WTC11 (cell line): ENCODE data around the gene BRINP1. TPM values are rescaled to one million over a fixed set of nuclear protein-coding genes. Genes with fewer than 3 reads are reported as not detected.

Source experiments
- ATAC-seq: fragments of 200-7000 bp; cut with Tn5 transposase; 2 replicates; pipeline ENCODE4 v1.10.0; 2021; ENCODE audit warnings: mild to moderate bottlenecking, moderate library complexity
- CTCF ChIA-PET: fragments of 300-600 bp; sonication (Branson Sonifier 250); formaldehyde crosslinking; loops from one replicate; lab custom pipeline; 2021; ENCODE audit warnings: antibody characterized with exemption; lab: Charles Lee
- POLR2A ChIA-PET: fragments of 350-600 bp; sonication (Branson Sonifier 250); formaldehyde crosslinking; loops from one replicate; lab custom pipeline; 2021; ENCODE audit warnings: antibody characterized with exemption; lab: Charles Lee
- DNase-seq: peaks from one replicate; pipeline ENCODE4 v3.0.0; 2021; ENCODE audit warnings: low spot score
- H3K27ac Mint-ChIP-seq: 2 replicates; pipeline ENCODE4 v1.8.0; 2021; ENCODE audit warnings: mixed read lengths
- H3K27me3 Mint-ChIP-seq: 2 replicates; pipeline ENCODE4 v1.8.0; 2021; ENCODE audit warnings: low read depth, mild to moderate bottlenecking, moderate library complexity, mixed read lengths
- H3K36me3 Mint-ChIP-seq: 2 replicates; pipeline ENCODE4 v1.8.0; 2021; ENCODE audit warnings: mixed read lengths
- H3K4me1 Mint-ChIP-seq: 2 replicates; pipeline ENCODE4 v1.8.0; 2022; ENCODE audit warnings: mixed read lengths
- H3K4me3 Mint-ChIP-seq: 2 replicates; pipeline ENCODE4 v1.8.0; 2021; ENCODE audit warnings: mild to moderate bottlenecking, moderate library complexity, mixed read lengths
- H3K9me3 Mint-ChIP-seq: 2 replicates; pipeline ENCODE4 v1.8.0; 2021; ENCODE audit warnings: mixed read lengths
- ATF1 ChIP-seq: sonication (generic); formaldehyde crosslinking; IDR thresholded peaks from 2 replicates; pipeline ENCODE4 v1.8.1; 2023; ENCODE audit warnings: mild to moderate bottlenecking, moderate library complexity, missing genetic modification reagents
- ETV6 ChIP-seq: sonication (generic); formaldehyde crosslinking; IDR thresholded peaks from 2 replicates; pipeline ENCODE4 v1.8.1; 2022; ENCODE audit warnings: mild to moderate bottlenecking, missing genetic modification reagents
- JAZF1 ChIP-seq: fragments of 250-450 bp; sonication (Bioruptor Pico); IDR thresholded peaks from 2 replicates; pipeline ENCODE4 v1.9.0; 2021; ENCODE audit warnings: moderate library complexity, mild to moderate bottlenecking, inconsistent platforms
- MXD4 ChIP-seq: fragments of 250-450 bp; sonication (Bioruptor Pico); IDR thresholded peaks from 2 replicates; pipeline ENCODE4 v1.8.0; 2021; ENCODE audit warnings: mild to moderate bottlenecking, moderate library complexity, borderline replicate concordance
- NFATC4 ChIP-seq: fragments of 250-450 bp; sonication (Bioruptor Pico); IDR thresholded peaks from 2 replicates; pipeline ENCODE4 v1.9.0; 2021; ENCODE audit warnings: mild to moderate bottlenecking
- SOX15 ChIP-seq: fragments of 250-450 bp; sonication (Bioruptor Pico); IDR thresholded peaks from 2 replicates; pipeline ENCODE4 v1.9.0; 2021; ENCODE audit warnings: mild to moderate bottlenecking
- ZNF121 ChIP-seq: sonication (generic); formaldehyde crosslinking; IDR thresholded peaks from 2 replicates; pipeline ENCODE4 v1.8.0; 2023; ENCODE audit warnings: missing genetic modification reagents
- ZNF416 ChIP-seq: fragments of 250-450 bp; sonication (Bioruptor Pico); IDR thresholded peaks from 2 replicates; pipeline ENCODE4 v1.9.0; 2021; ENCODE audit warnings: mild to moderate bottlenecking, inconsistent platforms
- total RNA-seq: library from RNA; stranded (reverse); gene quantifications from 3 replicates; pipeline ENCODE4 v1.2.3, GENCODE V29; 2021
- TF ChIP-seq, protein P1 (sequence below): sonication (generic); formaldehyde crosslinking; IDR thresholded peaks from 2 replicates; pipeline ENCODE4 v1.8.1; 2022; ENCODE audit warnings: mild to moderate bottlenecking, missing genetic modification reagents, moderate library complexity, borderline replicate concordance
- TF ChIP-seq, protein P2 (sequence below): sonication (generic); formaldehyde crosslinking; IDR thresholded peaks from 2 replicates; pipeline ENCODE4 v1.8.0; 2023; ENCODE audit warnings: missing genetic modification reagents, mild to moderate bottlenecking, borderline replicate concordance
- TF ChIP-seq, protein P3 (sequence below): sonication (generic); formaldehyde crosslinking; IDR thresholded peaks from 2 replicates; pipeline ENCODE4 v1.8.1; 2022; ENCODE audit warnings: missing genetic modification reagents, borderline replicate concordance
- TF ChIP-seq, protein P4 (sequence below): sonication (generic); formaldehyde crosslinking; IDR thresholded peaks from 2 replicates; pipeline ENCODE4 v1.8.0; 2022; ENCODE audit warnings: mild to moderate bottlenecking, missing genetic modification reagents
- TF ChIP-seq, protein P5 (sequence below): sonication (generic); formaldehyde crosslinking; IDR thresholded peaks from 2 replicates; pipeline ENCODE4 v1.8.1; 2023; ENCODE audit warnings: mild to moderate bottlenecking, missing genetic modification reagents
- TF ChIP-seq, protein P6 (sequence below): fragments of 200-600 bp; IDR thresholded peaks from 2 replicates; pipeline ENCODE4 v1.8.0; 2022; ENCODE audit warnings: antibody characterized with exemption
- TF ChIP-seq, protein P7 (sequence below): fragments of 250-450 bp; sonication (Bioruptor Pico); IDR thresholded peaks from 2 replicates; pipeline ENCODE4 v1.8.0; 2021; ENCODE audit warnings: mild to moderate bottlenecking

Gene BRINP1
- total RNA-seq, 1 experiment from 2014 or later: 19.5 TPM

DNA sequence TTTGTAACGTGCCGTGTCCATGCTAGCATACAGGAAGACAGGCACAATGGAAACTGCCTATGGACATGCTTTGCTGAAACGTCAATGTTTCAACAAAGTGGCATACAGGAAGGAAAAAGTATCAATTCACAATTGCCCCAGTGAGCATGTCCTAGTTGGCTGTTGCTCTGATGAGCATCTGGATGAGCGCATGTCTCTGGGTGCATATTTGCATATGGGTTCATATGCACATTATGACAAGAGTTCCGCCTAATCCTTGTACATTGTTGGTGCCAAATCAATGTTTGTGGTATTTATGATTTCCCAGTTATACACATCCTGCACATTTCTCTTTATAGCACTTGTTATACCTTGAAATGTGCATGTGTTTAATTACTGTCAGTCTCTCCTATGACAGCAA, 58.5 kb downstream of the BRINP1 start:
- ATAC-seq (no peak), DNase-seq (no peak)
- H3K36me3 Mint-ChIP-seq: peaks cover 12% of the 10 kb centered on the region
- no peak overlapping the region for H3K27ac Mint-ChIP-seq
- ChIA-PET POLR2A (no interaction called here), CTCF (no interaction called here)
- H3K9me3 Mint-ChIP-seq: no peaks in the 10 kb centered on the region
- no peak overlapping the region for H3K4me3 Mint-ChIP-seq
- TF ChIP-seq, protein P1, sequence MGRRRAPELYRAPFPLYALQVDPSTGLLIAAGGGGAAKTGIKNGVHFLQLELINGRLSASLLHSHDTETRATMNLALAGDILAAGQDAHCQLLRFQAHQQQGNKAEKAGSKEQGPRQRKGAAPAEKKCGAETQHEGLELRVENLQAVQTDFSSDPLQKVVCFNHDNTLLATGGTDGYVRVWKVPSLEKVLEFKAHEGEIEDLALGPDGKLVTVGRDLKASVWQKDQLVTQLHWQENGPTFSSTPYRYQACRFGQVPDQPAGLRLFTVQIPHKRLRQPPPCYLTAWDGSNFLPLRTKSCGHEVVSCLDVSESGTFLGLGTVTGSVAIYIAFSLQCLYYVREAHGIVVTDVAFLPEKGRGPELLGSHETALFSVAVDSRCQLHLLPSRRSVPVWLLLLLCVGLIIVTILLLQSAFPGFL (CRISPR knock-in tag): no peak
- TF ChIP-seq ZNF416 (CRISPR knock-in tag) (no peak), SOX15 (no peak), MXD4 (CRISPR knock-in tag) (no peak), ZNF121 (no peak), NFATC4 (no peak), ETV6 (CRISPR knock-in tag) (no peak), ATF1 (CRISPR knock-in tag) (no peak), JAZF1 (CRISPR knock-in tag) (no peak)
- TF ChIP-seq, protein P2, sequence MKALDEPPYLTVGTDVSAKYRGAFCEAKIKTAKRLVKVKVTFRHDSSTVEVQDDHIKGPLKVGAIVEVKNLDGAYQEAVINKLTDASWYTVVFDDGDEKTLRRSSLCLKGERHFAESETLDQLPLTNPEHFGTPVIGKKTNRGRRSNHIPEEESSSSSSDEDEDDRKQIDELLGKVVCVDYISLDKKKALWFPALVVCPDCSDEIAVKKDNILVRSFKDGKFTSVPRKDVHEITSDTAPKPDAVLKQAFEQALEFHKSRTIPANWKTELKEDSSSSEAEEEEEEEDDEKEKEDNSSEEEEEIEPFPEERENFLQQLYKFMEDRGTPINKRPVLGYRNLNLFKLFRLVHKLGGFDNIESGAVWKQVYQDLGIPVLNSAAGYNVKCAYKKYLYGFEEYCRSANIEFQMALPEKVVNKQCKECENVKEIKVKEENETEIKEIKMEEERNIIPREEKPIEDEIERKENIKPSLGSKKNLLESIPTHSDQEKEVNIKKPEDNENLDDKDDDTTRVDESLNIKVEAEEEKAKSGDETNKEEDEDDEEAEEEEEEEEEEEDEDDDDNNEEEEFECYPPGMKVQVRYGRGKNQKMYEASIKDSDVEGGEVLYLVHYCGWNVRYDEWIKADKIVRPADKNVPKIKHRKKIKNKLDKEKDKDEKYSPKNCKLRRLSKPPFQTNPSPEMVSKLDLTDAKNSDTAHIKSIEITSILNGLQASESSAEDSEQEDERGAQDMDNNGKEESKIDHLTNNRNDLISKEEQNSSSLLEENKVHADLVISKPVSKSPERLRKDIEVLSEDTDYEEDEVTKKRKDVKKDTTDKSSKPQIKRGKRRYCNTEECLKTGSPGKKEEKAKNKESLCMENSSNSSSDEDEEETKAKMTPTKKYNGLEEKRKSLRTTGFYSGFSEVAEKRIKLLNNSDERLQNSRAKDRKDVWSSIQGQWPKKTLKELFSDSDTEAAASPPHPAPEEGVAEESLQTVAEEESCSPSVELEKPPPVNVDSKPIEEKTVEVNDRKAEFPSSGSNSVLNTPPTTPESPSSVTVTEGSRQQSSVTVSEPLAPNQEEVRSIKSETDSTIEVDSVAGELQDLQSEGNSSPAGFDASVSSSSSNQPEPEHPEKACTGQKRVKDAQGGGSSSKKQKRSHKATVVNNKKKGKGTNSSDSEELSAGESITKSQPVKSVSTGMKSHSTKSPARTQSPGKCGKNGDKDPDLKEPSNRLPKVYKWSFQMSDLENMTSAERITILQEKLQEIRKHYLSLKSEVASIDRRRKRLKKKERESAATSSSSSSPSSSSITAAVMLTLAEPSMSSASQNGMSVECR (CRISPR knock-in tag): no peak
- TF ChIP-seq, protein P3, sequence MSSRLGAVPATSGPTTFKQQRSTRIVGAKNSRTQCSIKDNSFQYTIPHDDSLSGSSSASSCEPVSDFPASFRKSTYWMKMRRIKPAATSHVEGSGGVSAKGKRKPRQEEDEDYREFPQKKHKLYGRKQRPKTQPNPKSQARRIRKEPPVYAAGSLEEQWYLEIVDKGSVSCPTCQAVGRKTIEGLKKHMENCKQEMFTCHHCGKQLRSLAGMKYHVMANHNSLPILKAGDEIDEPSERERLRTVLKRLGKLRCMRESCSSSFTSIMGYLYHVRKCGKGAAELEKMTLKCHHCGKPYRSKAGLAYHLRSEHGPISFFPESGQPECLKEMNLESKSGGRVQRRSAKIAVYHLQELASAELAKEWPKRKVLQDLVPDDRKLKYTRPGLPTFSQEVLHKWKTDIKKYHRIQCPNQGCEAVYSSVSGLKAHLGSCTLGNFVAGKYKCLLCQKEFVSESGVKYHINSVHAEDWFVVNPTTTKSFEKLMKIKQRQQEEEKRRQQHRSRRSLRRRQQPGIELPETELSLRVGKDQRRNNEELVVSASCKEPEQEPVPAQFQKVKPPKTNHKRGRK (CRISPR knock-in tag): no peak
- TF ChIP-seq, protein P4, sequence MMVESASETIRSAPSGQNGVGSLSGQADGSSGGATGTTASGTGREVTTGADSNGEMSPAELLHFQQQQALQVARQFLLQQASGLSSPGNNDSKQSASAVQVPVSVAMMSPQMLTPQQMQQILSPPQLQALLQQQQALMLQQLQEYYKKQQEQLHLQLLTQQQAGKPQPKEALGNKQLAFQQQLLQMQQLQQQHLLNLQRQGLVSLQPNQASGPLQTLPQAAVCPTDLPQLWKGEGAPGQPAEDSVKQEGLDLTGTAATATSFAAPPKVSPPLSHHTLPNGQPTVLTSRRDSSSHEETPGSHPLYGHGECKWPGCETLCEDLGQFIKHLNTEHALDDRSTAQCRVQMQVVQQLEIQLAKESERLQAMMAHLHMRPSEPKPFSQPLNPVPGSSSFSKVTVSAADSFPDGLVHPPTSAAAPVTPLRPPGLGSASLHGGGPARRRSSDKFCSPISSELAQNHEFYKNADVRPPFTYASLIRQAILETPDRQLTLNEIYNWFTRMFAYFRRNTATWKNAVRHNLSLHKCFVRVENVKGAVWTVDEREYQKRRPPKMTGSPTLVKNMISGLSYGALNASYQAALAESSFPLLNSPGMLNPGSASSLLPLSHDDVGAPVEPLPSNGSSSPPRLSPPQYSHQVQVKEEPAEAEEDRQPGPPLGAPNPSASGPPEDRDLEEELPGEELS (CRISPR knock-in tag): no peak
- TF ChIP-seq, protein P5, sequence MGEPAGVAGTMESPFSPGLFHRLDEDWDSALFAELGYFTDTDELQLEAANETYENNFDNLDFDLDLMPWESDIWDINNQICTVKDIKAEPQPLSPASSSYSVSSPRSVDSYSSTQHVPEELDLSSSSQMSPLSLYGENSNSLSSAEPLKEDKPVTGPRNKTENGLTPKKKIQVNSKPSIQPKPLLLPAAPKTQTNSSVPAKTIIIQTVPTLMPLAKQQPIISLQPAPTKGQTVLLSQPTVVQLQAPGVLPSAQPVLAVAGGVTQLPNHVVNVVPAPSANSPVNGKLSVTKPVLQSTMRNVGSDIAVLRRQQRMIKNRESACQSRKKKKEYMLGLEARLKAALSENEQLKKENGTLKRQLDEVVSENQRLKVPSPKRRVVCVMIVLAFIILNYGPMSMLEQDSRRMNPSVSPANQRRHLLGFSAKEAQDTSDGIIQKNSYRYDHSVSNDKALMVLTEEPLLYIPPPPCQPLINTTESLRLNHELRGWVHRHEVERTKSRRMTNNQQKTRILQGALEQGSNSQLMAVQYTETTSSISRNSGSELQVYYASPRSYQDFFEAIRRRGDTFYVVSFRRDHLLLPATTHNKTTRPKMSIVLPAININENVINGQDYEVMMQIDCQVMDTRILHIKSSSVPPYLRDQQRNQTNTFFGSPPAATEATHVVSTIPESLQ (CRISPR knock-in tag): no peak
- TF ChIP-seq, protein P6, sequence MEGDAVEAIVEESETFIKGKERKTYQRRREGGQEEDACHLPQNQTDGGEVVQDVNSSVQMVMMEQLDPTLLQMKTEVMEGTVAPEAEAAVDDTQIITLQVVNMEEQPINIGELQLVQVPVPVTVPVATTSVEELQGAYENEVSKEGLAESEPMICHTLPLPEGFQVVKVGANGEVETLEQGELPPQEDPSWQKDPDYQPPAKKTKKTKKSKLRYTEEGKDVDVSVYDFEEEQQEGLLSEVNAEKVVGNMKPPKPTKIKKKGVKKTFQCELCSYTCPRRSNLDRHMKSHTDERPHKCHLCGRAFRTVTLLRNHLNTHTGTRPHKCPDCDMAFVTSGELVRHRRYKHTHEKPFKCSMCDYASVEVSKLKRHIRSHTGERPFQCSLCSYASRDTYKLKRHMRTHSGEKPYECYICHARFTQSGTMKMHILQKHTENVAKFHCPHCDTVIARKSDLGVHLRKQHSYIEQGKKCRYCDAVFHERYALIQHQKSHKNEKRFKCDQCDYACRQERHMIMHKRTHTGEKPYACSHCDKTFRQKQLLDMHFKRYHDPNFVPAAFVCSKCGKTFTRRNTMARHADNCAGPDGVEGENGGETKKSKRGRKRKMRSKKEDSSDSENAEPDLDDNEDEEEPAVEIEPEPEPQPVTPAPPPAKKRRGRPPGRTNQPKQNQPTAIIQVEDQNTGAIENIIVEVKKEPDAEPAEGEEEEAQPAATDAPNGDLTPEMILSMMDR: no peak
- TF ChIP-seq, protein P7, sequence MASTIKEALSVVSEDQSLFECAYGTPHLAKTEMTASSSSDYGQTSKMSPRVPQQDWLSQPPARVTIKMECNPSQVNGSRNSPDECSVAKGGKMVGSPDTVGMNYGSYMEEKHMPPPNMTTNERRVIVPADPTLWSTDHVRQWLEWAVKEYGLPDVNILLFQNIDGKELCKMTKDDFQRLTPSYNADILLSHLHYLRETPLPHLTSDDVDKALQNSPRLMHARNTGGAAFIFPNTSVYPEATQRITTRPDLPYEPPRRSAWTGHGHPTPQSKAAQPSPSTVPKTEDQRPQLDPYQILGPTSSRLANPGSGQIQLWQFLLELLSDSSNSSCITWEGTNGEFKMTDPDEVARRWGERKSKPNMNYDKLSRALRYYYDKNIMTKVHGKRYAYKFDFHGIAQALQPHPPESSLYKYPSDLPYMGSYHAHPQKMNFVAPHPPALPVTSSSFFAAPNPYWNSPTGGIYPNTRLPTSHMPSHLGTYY (CRISPR knock-in tag): no peak
- peaks cover 14% of the 10 kb centered on the region for H3K4me1 Mint-ChIP-seq
- H3K27me3 Mint-ChIP-seq: no peaks in the 10 kb centered on the region
